Omental fat pad (tissue), 4 donors: ENCODE measurements around the gene RNF146. TPM values are rescaled to one million over a fixed set of nuclear protein-coding genes. Genes with fewer than 3 reads are reported as not detected.

Experiments
- ATAC-seq: fragments of 150-250 bp; one replicate; pipeline ENCODE4 v1.9.1; 2016; ENCODE audit warnings: mild to moderate bottlenecking, moderate library complexity; ENCODE audit not compliant: low FRiP score
- DNase-seq: peaks from one replicate; pipeline ENCODE4 v3.0.0-alpha.2; 2019; ENCODE audit warnings: low spot score
- total RNA-seq, 4 donors: library from RNA; depleted of rRNA; stranded (reverse); fragments of >200 nt; gene quantifications; one replicate each; pipeline ENCODE4 v1.1.0, GENCODE V29; 2016
- TF ChIP-seq, protein P1 (sequence below), 3 donors: fragments of 450-650 bp; IDR thresholded peaks; one replicate each; pipeline ENCODE4 v1.5.1; 2016 to 2017; ENCODE audit warnings: antibody characterized with exemption in 3 of 3, mild to moderate bottlenecking in 3 of 3, moderate library complexity in 2 of 3

The RNF146 gene
- total RNA-seq, 4 donors from 2014 or later, result 49.4 to 96.8 (median 62.4) TPM

DNA sequence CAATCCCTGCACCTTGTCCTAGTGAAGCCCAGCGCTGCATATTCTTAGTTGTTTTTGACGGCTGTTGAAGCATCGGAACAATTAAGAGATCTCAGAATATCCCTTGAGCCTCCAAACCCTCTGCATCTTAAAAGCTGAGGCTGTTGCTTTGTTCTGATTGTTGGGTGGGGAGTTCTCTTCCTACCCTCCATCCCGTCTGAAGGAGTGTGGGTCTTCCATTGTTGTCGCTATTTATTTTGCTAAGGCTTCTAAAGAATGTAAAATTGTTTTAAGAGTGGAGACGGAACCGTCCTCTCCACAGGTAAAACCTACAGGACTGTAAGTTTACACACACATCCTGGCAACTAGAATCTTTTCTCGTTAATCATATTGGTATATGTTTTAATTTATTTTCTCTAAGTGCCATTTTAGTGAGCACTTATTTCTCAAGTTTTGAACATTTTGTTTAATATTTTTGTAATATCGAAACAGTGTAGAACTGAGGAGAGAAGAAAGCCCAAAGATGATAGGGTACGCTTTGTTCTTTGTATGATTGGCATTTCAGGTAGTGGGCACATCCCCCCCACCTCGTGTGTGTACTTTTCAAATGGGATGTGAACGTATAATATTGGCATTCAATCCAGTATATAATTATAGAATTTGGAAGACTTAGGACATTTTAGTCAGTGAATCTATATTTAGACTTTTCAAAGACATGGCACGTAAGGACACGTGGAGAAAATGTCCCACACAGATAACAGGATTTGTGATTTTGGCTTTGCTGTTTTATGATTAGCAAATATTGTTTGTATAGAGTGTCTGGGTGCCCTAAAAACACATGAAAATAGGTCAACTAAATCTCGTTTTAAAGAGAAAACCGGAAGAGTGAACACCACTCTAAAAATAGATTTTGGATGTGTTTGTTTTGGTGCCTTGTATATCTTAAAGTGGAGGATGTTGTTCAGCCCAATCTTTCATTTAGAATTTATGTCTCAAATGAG, 1.3 kb downstream of the RNF146 start:
- ATAC-seq, result no peak
- TF ChIP-seq, protein P1, sequence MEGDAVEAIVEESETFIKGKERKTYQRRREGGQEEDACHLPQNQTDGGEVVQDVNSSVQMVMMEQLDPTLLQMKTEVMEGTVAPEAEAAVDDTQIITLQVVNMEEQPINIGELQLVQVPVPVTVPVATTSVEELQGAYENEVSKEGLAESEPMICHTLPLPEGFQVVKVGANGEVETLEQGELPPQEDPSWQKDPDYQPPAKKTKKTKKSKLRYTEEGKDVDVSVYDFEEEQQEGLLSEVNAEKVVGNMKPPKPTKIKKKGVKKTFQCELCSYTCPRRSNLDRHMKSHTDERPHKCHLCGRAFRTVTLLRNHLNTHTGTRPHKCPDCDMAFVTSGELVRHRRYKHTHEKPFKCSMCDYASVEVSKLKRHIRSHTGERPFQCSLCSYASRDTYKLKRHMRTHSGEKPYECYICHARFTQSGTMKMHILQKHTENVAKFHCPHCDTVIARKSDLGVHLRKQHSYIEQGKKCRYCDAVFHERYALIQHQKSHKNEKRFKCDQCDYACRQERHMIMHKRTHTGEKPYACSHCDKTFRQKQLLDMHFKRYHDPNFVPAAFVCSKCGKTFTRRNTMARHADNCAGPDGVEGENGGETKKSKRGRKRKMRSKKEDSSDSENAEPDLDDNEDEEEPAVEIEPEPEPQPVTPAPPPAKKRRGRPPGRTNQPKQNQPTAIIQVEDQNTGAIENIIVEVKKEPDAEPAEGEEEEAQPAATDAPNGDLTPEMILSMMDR (IDR thresholded peaks at IDR 0.05), result no peak
- no peak for DNase-seq

DNA sequence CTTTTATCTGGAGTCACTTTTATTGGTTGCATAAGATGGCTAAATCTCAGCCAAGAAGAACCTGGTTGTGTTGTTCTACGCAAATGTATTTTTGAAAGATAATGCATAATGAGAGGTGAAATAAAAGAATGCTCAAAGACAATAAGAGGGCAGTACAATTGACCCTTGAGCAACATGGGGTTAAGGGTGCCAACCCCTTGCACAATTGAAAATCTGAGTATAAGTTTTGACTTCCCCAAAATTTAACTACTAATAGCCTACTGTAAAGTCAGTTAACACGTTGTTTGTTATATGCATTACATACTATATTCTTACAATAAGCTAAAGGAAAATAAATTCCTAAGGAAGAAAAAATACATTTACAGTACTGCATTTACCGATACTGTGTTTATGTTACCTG, 5.9 kb downstream of the RNF146 start:
- DNase-seq (no peak), ATAC-seq (no peak)
- TF ChIP-seq, protein P1 (IDR thresholded peaks at IDR 0.05), result no peak

DNA sequence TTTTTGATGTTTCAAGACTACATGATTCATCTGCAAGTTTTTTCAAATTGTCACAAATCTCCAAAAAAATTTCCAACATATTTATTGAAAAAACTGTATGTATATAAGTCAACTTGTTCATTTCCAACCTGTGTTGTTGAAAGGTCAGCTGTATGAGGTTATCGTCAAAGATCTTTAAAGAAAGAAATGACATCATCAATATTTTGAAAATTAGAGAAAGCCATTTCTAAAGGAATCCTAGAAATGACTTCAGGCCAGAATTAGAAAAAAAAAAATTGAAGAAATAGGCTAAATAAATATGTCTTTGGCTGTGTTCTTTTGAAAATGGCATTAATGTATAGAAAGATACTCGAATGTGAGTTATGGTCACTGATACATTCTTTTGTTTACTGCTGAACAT, 6.8 kb downstream of the RNF146 start:
- ATAC-seq, result no peak
- DNase-seq, result no peak
- TF ChIP-seq, protein P1 (IDR thresholded peaks at IDR 0.05), result no peak

DNA sequence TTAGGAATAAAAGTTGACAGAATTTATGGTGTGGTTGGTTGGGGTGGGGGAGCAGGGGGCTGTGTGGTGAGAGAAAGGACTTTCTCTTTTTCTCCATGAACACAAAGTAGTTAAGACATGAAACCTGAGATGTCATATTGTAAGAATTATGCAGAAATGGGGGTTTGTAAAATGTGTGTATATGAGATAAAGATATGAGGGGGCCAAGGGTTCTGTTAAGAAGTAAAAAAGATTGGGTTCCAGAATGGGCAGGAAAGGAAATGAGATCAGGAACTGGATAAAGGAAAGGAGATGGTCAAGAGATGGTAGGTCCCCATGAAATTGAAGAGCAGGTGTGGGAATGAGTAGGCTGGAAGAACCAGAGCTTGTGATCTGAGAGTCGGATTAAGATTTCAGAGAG, 9.7 kb downstream of the RNF146 start:
- DNase-seq (no peak), ATAC-seq (no peak)
- TF ChIP-seq, protein P1 (IDR thresholded peaks at IDR 0.05), result no peak

DNA sequence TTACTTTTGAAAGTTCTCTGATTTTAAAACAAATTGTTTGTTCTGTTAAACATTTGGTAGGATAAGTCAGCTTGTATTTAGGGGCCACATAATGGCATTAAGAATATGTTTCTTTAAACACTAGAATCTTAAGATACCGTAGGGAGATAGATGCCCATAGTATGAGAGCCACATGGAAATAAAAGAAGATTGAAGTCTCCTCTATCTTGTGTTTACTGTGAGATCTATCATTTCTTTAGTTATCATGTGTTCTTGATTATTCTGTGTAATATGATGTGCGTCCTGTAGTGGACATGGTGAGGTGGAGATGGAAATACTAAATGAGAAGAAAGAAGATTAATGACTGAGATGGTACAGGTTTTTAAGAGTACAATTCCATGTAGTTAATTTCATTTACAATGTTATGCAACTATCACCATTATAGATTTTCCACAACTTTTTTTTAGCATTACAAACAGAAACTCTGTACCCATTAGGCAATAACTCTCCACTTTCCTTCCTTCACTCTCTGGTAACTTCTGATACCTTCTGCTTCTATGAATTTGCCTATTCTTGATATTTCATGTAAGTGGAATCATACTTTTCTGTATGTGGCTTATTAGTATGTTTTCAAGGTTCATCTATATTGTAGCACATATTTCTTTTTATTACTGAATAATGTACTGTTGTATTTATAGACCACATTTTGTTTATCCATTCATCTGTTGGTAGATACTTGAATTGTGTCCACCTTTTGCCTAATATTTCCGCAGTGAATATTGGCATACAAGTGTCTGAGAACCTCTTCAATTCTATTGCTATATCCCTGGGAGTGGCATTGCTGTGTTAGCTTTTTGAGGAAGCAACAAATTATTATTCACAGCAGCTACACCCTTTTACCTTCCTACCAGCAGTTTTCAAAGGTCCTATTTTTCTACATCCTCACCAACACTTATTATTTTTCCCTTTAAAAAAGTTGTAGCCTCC, 11.5 kb downstream of the RNF146 start:
- no peak for ATAC-seq

DNA sequence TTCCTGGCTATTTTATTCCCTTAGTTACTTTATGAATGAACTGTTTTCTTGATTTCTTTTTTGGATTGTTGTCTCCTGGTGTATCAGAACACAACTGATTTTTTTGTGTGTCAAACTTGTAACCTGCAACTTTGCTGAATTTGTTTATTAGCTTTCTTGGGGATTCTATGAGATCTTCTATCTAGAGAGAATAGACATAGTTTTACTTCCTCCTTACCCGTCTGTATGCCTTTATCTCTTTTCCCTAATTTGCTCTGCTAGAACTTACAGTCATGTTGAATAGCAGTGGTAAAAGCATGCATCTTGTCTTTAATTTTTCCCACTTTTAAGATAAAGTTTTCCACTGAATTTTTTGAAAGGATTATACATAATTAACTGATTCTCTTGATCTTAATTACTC, 13.2 kb downstream of the RNF146 start:
- ATAC-seq (no peak), DNase-seq (no peak)
- TF ChIP-seq, protein P1 (IDR thresholded peaks at IDR 0.05), result no peak

More for the DNA sequence above, 11.5 kb downstream of the RNF146 start:
- TF ChIP-seq, protein P1 (IDR thresholded peaks at IDR 0.05), result no peak
- DNase-seq, result no peak
